ENCODE measurements around the gene U2AF2.

The U2AF2 gene

DNA sequence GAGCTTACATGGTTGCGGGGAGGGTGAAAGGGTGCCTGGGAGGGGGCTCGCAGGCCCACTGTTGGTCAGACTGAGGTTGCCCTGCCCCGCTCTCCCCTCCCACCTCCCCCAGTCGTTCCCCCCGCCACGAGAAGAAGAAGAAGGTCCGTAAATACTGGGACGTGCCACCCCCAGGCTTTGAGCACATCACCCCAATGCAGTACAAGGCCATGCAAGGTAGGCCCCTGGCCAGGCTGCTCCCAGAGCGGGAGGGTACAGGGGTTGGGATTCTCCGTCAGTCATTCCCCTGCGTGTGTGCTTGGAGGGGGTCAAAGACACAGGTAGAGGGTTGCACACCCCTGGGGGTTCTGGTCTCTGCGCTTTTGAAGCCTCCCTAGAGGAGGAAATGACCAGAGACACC is 5.6 kb downstream of the U2AF2 start:
- no peak for DNase-seq

GRCh38 chr19:55660991-55661390 is 6.2 kb downstream of the U2AF2 start:
- DNase-seq = no peak

DNA sequence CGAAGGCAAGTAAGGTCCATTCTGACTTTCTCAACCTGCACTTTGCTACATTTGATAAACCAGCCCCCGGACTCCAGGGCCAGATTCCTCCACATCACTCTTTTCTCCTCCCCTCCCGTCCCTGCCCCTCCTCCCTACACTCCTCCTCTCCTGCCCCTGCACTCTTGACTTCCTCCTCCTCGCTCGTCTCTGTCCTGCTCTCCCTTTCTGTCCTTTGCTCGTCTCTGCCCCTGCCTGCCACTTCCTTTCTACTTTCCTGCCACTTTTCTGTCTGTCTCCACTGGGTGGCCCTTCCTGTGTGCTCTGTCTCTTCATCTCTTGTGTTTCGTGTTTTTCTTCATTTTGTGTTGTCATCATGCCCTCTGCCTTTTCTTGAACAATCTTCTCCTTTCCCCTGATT is 7.0 kb downstream of the U2AF2 start:
- no peak for DNase-seq

GRCh38 chr19:55663846-55664536 is 9.2 kb downstream of the U2AF2 start:
- no peak for DNase-seq

- DNase-seq = no peak
These were observed 11.6 kb downstream of the U2AF2 start for GRCh38 chr19:55666343-55667005.

DNA sequence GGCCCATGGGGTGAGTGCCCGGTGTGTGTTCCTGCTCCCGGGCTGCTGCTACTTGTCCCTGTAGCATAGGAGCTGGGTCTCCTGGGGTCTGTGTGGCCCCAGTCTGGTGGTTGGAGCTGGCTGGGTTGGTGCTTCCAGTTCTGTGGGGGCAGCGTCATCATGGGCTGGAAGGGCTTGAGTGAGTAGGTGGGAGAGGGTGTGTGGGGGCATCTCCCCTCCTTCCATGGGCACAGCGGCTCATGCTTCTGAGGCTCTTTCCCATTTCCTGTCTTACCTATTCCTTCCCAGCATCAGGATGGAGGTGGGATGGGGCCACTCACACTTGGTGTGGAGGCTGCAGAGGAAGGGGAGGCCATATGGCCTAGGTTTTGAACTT is 12.2 kb downstream of the U2AF2 start:
- no peak for DNase-seq

GRCh38 chr19:55667511-55667910 is 12.7 kb downstream of the U2AF2 start:
- no peak for DNase-seq

- no peak for DNase-seq
These were observed 13.1 kb downstream of the U2AF2 start for GRCh38 chr19:55667958-55668357.

- no peak for DNase-seq
These were observed 13.9 kb downstream of the U2AF2 start for GRCh38 chr19:55668603-55669348.

GRCh38 chr19:55669418-55670279 is 14.8 kb downstream of the U2AF2 start:
- DNase-seq = no peak

- DNase-seq = no peak
These were observed 15.6 kb downstream of the U2AF2 start for GRCh38 chr19:55670280-55671053.

- no peak for DNase-seq
These were observed 16.2 kb downstream of the U2AF2 start for GRCh38 chr19:55671054-55671378.

GRCh38 chr19:55672418-55672817 is 17.6 kb downstream of the U2AF2 start:
- DNase-seq = no peak

DNA sequence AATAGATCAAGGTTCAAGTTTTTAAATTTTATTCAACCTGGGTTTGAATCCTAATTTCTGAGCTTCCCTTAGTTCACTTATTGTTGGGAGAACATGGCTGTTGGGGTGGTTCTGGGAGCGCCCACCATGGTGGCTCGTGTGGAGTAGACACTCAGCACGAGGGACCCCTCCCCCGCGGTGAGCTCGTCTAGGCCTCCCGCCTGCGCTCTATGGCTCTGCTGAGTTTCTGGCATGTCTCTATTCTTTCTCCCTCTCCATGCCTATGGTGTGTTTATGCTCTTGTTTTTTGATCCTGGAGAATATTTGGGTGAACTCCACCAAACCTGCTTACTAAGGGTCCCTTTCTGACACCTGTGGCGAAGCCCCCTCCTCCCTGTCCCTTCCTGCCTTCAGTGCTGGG is 18.6 kb downstream of the U2AF2 start:
- DNase-seq = no peak

DNA sequence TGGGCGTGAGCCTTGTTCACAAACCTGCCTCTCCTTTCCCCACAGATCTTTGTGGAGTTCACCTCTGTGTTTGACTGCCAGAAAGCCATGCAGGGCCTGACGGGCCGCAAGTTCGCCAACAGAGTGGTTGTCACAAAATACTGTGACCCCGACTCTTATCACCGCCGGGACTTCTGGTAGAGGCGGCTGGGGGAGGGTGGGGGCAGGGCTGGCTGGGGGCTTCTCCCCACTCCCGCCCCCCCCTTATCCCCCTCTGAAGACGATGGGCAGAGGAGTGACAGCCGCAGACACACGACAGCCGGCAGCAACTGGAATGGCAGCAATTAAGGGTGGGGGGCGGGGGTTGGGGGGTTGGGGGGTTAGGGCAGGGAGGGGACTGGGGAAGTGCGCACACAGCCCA is 19.1 kb downstream of the U2AF2 start:
- DNase-seq = no peak

- DNase-seq = no peak
These were observed 19.6 kb downstream of the U2AF2 start for GRCh38 chr19:55674459-55674840.

DNA sequence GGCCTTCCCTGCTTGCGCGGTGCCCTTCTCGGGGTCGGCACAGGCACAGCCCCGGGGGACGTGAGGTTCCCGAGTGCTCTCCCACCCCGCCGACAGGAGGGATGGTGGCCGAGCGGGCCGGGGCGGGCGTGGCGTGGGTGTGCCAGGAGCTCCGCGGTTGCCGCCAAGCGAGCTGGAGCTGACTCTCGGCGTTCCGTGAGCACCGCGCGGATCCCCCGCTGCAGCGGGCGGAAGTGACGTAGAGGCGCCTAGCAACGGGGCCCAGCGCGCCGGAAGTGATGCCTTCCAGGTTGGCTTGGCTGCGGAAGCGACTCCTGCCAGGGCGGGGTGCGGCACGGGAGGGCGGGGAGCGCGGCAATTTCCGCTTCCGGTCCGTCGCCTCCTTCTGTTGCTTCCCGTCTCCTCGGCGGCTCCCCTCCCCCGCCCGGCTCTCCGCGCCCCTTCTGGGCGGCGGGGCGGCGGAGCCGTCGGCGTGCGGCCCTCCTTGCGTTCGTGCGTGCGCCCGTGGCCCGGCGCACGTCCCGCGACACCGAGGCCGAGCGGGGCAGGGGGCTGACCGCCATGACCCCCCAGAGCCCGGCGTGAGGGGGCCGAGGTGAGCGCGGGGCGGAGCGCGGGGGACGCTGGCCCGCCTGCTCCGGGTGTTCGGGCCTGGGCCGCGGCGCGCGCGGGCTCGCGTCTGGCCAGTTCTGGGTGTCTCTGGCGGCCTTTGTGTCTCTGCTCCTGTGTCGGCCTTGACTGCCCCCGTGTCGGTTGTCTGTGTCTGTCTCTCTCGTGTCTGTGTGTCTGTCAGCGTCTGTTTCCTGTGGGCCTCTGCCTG is 20.2 kb downstream of the U2AF2 start, which contains the start of gene EPN1:
TSS of gene EPN1 (plus strand) at position 386 of the 820 bp plus-strand sequence. CDS start 3,402 bp downstream, outside the sequence.
- peak; percentile 99 for DNase-seq

DNA sequence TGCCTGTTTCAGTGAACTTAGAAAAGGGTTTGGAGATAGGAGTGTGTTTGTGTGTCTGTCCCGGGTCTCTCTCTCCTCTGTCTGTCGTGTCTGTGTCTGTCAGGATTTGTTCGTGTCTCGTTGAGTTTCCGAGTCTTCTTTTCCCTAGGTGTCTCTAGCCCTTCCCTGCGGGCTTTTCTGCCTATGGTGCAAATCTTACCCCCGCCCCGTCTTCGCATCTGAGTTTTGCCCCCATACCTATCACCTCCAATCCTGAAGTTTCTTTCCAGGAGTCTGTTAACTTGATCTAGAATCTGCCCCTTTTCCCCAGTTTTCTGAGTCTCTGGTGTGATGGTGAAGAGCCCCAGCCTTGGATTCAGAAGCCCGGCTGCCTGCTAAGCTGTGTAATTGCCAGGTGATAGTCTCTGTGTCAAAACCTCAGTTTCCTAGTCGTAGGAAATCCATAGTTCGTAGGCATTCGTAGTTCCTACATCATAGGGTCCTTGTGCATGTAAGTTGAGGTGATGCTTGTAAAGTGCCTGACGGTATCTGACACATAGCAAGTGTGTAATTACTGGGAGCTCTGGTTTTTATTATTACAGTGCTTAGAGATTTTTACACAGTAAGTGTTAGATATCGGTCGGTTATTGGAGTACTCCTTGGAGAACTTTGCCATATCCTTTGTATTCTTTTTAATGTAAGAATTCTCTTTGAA is 21.0 kb downstream of the U2AF2 start:
- DNase-seq = no peak

DNA sequence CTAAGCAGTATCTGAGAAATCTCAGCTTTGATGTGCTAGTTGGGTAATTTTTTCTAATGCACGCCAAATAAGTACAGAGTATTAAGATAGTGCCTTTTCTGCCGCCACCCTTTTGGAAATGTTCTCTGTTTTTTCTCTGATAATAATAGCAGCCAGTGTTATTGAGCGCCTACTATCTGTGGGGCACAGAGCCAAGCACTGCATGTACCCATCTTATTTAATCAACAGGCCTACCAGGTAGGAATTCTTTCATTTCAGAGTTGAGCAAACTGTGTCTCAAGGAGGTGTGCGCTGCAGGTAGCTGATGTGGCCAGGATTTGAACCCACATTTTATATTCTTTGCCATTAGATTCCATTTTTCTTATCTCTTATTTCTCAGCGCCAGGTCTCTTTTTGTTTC is 21.5 kb downstream of the U2AF2 start:
- peak; percentile 80 for DNase-seq

- DNase-seq = no peak
These were observed 22.2 kb downstream of the U2AF2 start for GRCh38 chr19:55676889-55677505.

Data from hematopoietic multipotent progenitor cell treated with erythropoietin and hydrocortisone succinate and interleukin-3 and kit ligand, for 4 days (in vitro differentiated cells).